Natural killer cell (primary cell): Measurements from ENCODE around the gene MAFB. TPM values are rescaled to one million over a fixed set of nuclear protein-coding genes. Genes with fewer than 3 reads are reported as not detected.

Source experiments
- ATAC-seq, 3 donors: fragments of 150-1000 bp in 2 of 3; fragments of 200-7000 bp in 1 of 3; cut with Tn5 transposase; 1 replicate in 1 of 3; 2 replicates in 2 of 3; pipeline ENCODE4 v1.10.0; 2021; ENCODE audit warnings: mild to moderate bottlenecking in 2 of 3, moderate library complexity in 2 of 3
- DNase-seq, 2 donors: peaks; one replicate each; pipeline versions ENCODE4 v3.0.0 to v3.0.0-alpha.2; 2013 to 2021; ENCODE audit warnings: mixed read lengths in 1 of 2
- H3K27ac ChIP-seq: one replicate; pipeline ENCODE4 v1.5.1; 2013; ENCODE audit warnings: mild to moderate bottlenecking, low read length
- H3K27me3 ChIP-seq: one replicate; pipeline ENCODE4 v1.6.1; 2013; ENCODE audit warnings: low read length; ENCODE audit not compliant: control insufficient read depth, insufficient read depth
- H3K36me3 ChIP-seq: one replicate; pipeline ENCODE4 v1.6.1; 2013; ENCODE audit warnings: low read length; ENCODE audit not compliant: control insufficient read depth, insufficient read depth
- H3K4me1 ChIP-seq: one replicate; pipeline ENCODE4 v1.6.1; 2013; ENCODE audit warnings: low read length; ENCODE audit not compliant: control insufficient read depth, insufficient read depth
- H3K4me3 ChIP-seq: one replicate; pipeline ENCODE4 v1.5.1; 2013; ENCODE audit warnings: low read length
- H3K9me3 ChIP-seq: one replicate; pipeline ENCODE4 v1.6.1; 2013; ENCODE audit warnings: low read length; ENCODE audit not compliant: control insufficient read depth, insufficient read depth
- H3K27ac Mint-ChIP-seq, 2 donors: one replicate each; pipeline ENCODE4 v1.8.0; 2022; ENCODE audit warnings: mild to moderate bottlenecking in 2 of 2, mixed read lengths in 2 of 2, moderate library complexity in 1 of 2
- H3K27me3 Mint-ChIP-seq, 2 donors: one replicate each; pipeline ENCODE4 v1.8.0; 2022; ENCODE audit warnings: low read depth in 2 of 2, mixed read lengths in 2 of 2
- H3K36me3 Mint-ChIP-seq: one replicate; pipeline ENCODE4 v1.8.0; 2022; ENCODE audit warnings: mixed read lengths
- H3K4me1 Mint-ChIP-seq, 2 donors: one replicate each; pipeline ENCODE4 v1.8.0; 2022; ENCODE audit warnings: mixed read lengths in 2 of 2
- H3K4me3 Mint-ChIP-seq: one replicate; pipeline ENCODE4 v1.8.0; 2022; ENCODE audit warnings: mild to moderate bottlenecking, moderate library complexity, mixed read lengths
- H3K9me3 Mint-ChIP-seq, 2 donors: one replicate each; pipeline ENCODE4 v1.8.0; 2022; ENCODE audit warnings: mixed read lengths in 2 of 2
- WGBS: methylation state at CpG from one replicate; pipeline ENCODE4 v1.1.7; 2013; ENCODE audit warnings: missing lambda C conversion rate; ENCODE audit not compliant: insufficient coverage; 5-methylcytosine and 5-hydroxymethylcytosine counted together
- intact Hi-C: fragments of 100-400 bp; cut with micrococcal nuclease; formaldehyde crosslinking; loops from one replicate; pipeline ENCODE4 v1.14.2; 2022
- total RNA-seq, 4 donors: library from RNA; stranded (reverse); fragments of 120-200 nt in 1 of 4; gene quantifications; one replicate each; pipeline versions ENCODE4 v1.2.3 to v1.2.4, GENCODE V29; 2013 to 2022
- TF ChIP-seq, protein P1 (sequence below): fragments of 200-600 bp; IDR thresholded peaks from one replicate; pipeline ENCODE4 v1.8.0; 2022; ENCODE audit warnings: antibody characterized with exemption

The MAFB gene
- total RNA-seq, 3 donors from 2014 or later (not counting 1 experiment from before 2014, with no cell fraction given) = 10.3 to 38.9 (median 19.7) TPM

DNA sequence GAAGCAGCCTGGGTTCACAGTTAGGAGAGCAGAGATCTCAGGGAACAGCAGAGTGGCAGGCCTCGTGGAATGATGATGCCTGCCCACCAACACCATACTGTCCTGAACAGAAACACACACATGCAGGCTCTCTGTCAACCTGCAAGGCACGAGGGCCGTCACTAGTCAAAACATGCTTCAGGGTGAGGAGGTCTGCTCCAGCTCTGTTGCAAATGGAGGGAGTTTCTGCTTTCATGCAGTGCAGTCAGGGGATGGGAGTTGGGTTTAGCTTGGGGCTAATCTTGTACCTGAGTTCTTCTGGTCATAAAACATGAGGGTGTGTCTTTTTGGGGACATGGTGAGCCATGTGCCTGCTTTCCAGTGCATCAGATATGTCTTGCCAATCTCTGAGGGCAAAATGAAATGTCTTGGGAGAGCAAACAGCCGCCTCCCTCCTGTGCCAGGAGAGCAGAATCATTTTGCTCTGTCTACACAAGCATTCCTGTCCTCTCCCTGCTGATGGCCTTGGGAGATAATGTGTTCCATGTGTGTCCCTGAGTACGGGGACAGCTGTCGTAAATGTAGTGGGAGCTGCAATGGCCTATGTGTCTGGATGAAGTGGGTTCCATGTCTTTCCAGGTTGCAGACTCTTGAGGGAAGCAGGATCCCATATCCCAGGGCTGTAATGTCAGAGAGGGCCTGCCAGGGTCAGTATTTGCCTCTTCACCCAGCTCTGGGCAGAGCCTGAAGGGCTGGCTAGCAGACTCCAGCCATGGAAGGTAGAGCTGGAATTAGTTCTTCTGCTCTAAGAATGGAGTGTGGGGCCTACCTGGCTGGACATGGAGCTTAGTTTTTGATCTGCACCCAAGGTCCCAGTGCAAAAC is 40.6 kb downstream of the MAFB start:
- intact Hi-C loops = no loop called here
- peaks cover under 1 to 9% of the 10 kb centered on the region in 2 donors for H3K27me3 Mint-ChIP-seq
- Histone ChIP-seq H3K36me3 (no peaks in the 10 kb centered on the region), H3K27me3 (no peaks in the 10 kb centered on the region), H3K9me3 (no peaks in the 10 kb centered on the region), H3K4me1 (no peaks in the 10 kb centered on the region), H3K4me3 (no peak overlapping the region), H3K27ac (no peak overlapping the region)
- peaks cover 0 to 5% of the 10 kb centered on the region in 2 donors for H3K4me1 Mint-ChIP-seq
- no peak for ATAC-seq
- no peak overlapping the region for H3K4me3 Mint-ChIP-seq
- no peaks in the 10 kb centered on the region for H3K9me3 Mint-ChIP-seq
- TF ChIP-seq, protein P1, sequence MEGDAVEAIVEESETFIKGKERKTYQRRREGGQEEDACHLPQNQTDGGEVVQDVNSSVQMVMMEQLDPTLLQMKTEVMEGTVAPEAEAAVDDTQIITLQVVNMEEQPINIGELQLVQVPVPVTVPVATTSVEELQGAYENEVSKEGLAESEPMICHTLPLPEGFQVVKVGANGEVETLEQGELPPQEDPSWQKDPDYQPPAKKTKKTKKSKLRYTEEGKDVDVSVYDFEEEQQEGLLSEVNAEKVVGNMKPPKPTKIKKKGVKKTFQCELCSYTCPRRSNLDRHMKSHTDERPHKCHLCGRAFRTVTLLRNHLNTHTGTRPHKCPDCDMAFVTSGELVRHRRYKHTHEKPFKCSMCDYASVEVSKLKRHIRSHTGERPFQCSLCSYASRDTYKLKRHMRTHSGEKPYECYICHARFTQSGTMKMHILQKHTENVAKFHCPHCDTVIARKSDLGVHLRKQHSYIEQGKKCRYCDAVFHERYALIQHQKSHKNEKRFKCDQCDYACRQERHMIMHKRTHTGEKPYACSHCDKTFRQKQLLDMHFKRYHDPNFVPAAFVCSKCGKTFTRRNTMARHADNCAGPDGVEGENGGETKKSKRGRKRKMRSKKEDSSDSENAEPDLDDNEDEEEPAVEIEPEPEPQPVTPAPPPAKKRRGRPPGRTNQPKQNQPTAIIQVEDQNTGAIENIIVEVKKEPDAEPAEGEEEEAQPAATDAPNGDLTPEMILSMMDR = no peak
- H3K36me3 Mint-ChIP-seq = no peaks in the 10 kb centered on the region
- WGBS = 82% methylated on average over 6 of the region's 6 CpGs
- H3K27ac Mint-ChIP-seq = no peak overlapping the region
- no peak for DNase-seq

DNA sequence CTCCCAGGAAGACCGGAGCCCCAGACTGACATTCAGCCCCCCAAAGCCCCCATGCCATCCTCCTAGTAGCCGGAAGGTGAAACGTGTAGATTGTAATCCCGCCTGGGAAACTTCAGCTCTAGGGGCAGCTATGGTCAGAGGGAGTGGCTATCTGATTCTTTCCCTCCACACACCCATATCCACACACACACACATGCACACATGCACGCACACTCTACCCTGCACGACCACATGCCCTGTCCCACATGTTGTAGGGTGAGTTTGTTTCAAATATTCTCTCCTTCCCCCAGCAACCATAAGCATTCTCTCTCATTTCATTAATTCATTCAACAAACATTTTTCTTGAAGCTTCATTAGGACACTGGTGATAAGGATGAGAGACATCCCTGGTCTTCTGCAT is 42.2 kb downstream of the MAFB start:
- WGBS = 40% methylated on average over 4 of the region's 6 CpGs
- H3K27ac ChIP-seq = no peak overlapping the region
- no peaks in the 10 kb centered on the region for H3K36me3 ChIP-seq
- H3K9me3 Mint-ChIP-seq = no peaks in the 10 kb centered on the region
- TF ChIP-seq, protein P1 = no peak
- DNase-seq (no peak), ATAC-seq (no peak)
- H3K27ac Mint-ChIP-seq = no peak overlapping the region
- intact Hi-C loops = no loop called here
- no peak overlapping the region for H3K4me3 Mint-ChIP-seq
- H3K4me1 Mint-ChIP-seq = peaks cover 0 to 5% of the 10 kb centered on the region in 2 donors
- H3K4me3 ChIP-seq = no peak overlapping the region
- peaks cover 0 to 14% of the 10 kb centered on the region in 2 donors for H3K27me3 Mint-ChIP-seq
- no peaks in the 10 kb centered on the region for H3K4me1 ChIP-seq
- no peaks in the 10 kb centered on the region for H3K9me3 ChIP-seq
- no peaks in the 10 kb centered on the region for H3K27me3 ChIP-seq
- H3K36me3 Mint-ChIP-seq = no peaks in the 10 kb centered on the region

DNA sequence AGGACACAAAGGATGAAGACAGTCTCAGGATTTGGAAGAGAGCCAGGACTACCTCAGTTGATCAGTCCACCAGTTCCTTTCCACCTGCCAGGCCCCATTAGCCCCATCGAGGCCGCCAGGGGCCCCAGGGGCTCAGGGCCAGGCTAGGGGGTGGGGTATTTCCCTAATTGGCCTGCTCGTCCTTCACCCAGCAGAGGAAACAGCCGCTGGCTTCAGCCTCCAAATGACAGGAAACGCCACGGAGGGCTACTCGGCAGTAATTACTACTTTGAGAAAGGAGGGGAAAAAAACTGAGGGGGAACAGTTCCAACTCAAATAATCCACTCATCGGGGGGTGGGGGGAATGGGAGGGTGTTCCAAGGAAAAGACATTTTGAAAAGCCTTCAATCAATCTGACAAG is 42.7 kb downstream of the MAFB start:
- H3K27me3 Mint-ChIP-seq = peaks cover 0 to 14% of the 10 kb centered on the region in 2 donors
- DNase-seq (no peak), ATAC-seq (no peak)
- Histone ChIP-seq H3K4me1 (no peaks in the 10 kb centered on the region), H3K27me3 (no peaks in the 10 kb centered on the region), H3K36me3 (no peaks in the 10 kb centered on the region), H3K9me3 (no peaks in the 10 kb centered on the region), H3K4me3 (no peak overlapping the region), H3K27ac (no peak overlapping the region)
- intact Hi-C loops = no loop called here
- 0% methylated on average over 4 of the region's 8 CpGs for WGBS
- H3K36me3 Mint-ChIP-seq = no peaks in the 10 kb centered on the region
- no peak overlapping the region for H3K27ac Mint-ChIP-seq
- H3K9me3 Mint-ChIP-seq = no peaks in the 10 kb centered on the region
- TF ChIP-seq, protein P1 = no peak
- peaks cover 0 to 5% of the 10 kb centered on the region in 2 donors for H3K4me1 Mint-ChIP-seq
- no peak overlapping the region for H3K4me3 Mint-ChIP-seq
